K562 (cell line): ENCODE results near the gene SENP3. TPM values are rescaled to one million over a fixed set of nuclear protein-coding genes. Genes with fewer than 3 reads are reported as not detected.

ENCODE experiments used
- AFF4 ChIP-seq: sonication (generic); formaldehyde crosslinking; IDR thresholded peaks from 2 replicates; pipeline ENCODE4 v1.8.0; 2023; ENCODE audit warnings: mild to moderate bottlenecking, missing genetic modification reagents
- ARID4B ChIP-seq: sonication (generic); formaldehyde crosslinking; IDR thresholded peaks from 2 replicates; pipeline ENCODE4 v1.8.0; 2022; ENCODE audit warnings: mild to moderate bottlenecking, missing genetic modification reagents
- EGR1 ChIP-seq: fragments of 450-650 bp; conservative IDR thresholded peaks from 2 replicates; pipeline ENCODE4 v1.6.1; 2017; ENCODE audit warnings: mild to moderate bottlenecking
- KDM1A ChIP-seq, 2 experiments: fragments of 450-650 bp; IDR thresholded peaks; 2 replicates each; pipeline ENCODE4 v1.6.1; 2016; ENCODE audit warnings: mild to moderate bottlenecking in 2 of 2
- KDM5B ChIP-seq: fragments of 200-600 bp; sonication (generic); IDR thresholded peaks from 2 replicates; pipeline ENCODE4 v1.6.1; 2012; ENCODE audit warnings: low read depth, mild to moderate bottlenecking, moderate library complexity, low read length, control low read depth, inconsistent platforms; ENCODE audit not compliant: insufficient replicate concordance
- PBX2 ChIP-seq, 2 experiments: IDR thresholded peaks in 1 of 2; conservative IDR thresholded peaks in 1 of 2; 2 replicates each; pipeline ENCODE4 v1.6.1; 2016; ENCODE audit warnings: low read depth in 2 of 2, mild to moderate bottlenecking in 1 of 2, missing compliant biosample characterization in 1 of 2, missing genetic modification characterization in 1 of 2, moderate library complexity in 1 of 2
- SLC30A9 ChIP-seq: fragments of 250-450 bp; sonication (Bioruptor Pico); IDR thresholded peaks from 2 replicates; pipeline ENCODE4 v1.8.0; 2022; ENCODE audit warnings: mild to moderate bottlenecking, moderate library complexity
- SMAD4 ChIP-seq: fragments of 250-450 bp; sonication (Bioruptor Pico); conservative IDR thresholded peaks from 2 replicates; pipeline ENCODE4 v1.8.0; 2021; ENCODE audit warnings: inconsistent platforms, mild to moderate bottlenecking, moderate library complexity
- SP1 ChIP-seq: sonication (generic); formaldehyde crosslinking; IDR thresholded peaks from 2 replicates; pipeline ENCODE4 v1.8.1; 2022; ENCODE audit warnings: mild to moderate bottlenecking, missing genetic modification reagents
- TAF7 ChIP-seq: fragments of 450-650 bp; IDR thresholded peaks from 2 replicates; pipeline ENCODE4 v1.6.1; 2016; ENCODE audit warnings: missing genetic modification characterization, missing compliant biosample characterization
- ZNF431 ChIP-seq: sonication (generic); formaldehyde crosslinking; IDR thresholded peaks from 2 replicates; pipeline ENCODE4 v1.8.0; 2022; ENCODE audit warnings: mild to moderate bottlenecking, missing genetic modification reagents
- ZNF639 ChIP-seq, 2 experiments: fragments of 200-800 bp in 1 of 2; sonication (Bioruptor generic) in 1 of 2; sonication (generic) in 1 of 2; formaldehyde crosslinking in 1 of 2; IDR thresholded peaks in 1 of 2; conservative IDR thresholded peaks in 1 of 2; 2 replicates each; pipeline versions ENCODE4 v1.5.0 to v1.6.1; 2016 to 2020; ENCODE audit warnings: missing compliant biosample characterization in 1 of 2, missing genetic modification characterization in 1 of 2, missing genetic modification reagents in 1 of 2
- polyA plus RNA-seq, 8 experiments: library from polyadenylated mRNA; depleted of rRNA in 4 of 8; stranded (reverse) in 5 of 8; unstranded in 3 of 8; fragments of >200 nt; fragmentation: Nextera tagmentation in 2 of 8; fragmentation: Illumina TruSeq in 1 of 8; extraction: Ambion mirVana in 2 of 8; extraction: Trizol in 1 of 8; gene quantifications; 2 replicates each; pipeline versions ENCODE4 v1.2.1 to v1.2.3, GENCODE V29; 2011 to 2014; ENCODE audit warnings: inconsistent platforms in 1 of 8, missing spikeins in 1 of 8
- total RNA-seq, 7 experiments: library from RNA; depleted of rRNA in 6 of 7; stranded (reverse); fragments of >200 nt in 6 of 7; fragmentation: Illumina TruSeq in 2 of 7; extraction: Trizol in 2 of 7; gene quantifications; 2 replicates each; pipeline versions ENCODE4 v1.2.1 to v1.2.3, GENCODE V29; 2011 to 2021; ENCODE audit warnings: low replicate concordance in 1 of 7

SENP3 gene
- total and polyA plus RNA-seq, 9 of the 15 experiments (the other 6 are each of a cell fraction or from before 2014, with no cell fraction given), result 0.63 to 102 (median 78.8) TPM

- TF ChIP-seq ZNF639 (CRISPR knock-in tag; conservative IDR thresholded peaks at IDR 0.05 in 1 of 2, IDR thresholded peaks at IDR 0.05 in 1 of 2) (peak in 1 of 2 experiments; percentile 87; a peak in 2 of 4 replicates), SMAD4 (CRISPR knock-in tag) (peak; percentile 40), KDM1A (IDR thresholded peaks at IDR 0.05) (peak in 1 of 2 experiments; percentile 38; a peak in 2 of 4 replicates), PBX2 (CRISPR knock-in tag; IDR thresholded peaks at IDR 0.05; ENCODE audit: low read depth) (no peak), PBX2 (tag; conservative IDR thresholded peaks at IDR 0.05; ENCODE audit: low read depth) (peak; percentile 43), EGR1 (peak; percentile 92), SLC30A9 (CRISPR knock-in tag) (no peak), SP1 (CRISPR knock-in tag) (peak; percentile 84), ARID4B (CRISPR knock-in tag) (peak; percentile 66; the same call in 1 of the 2 replicates), ZNF431 (peak; percentile 27; the same call in 1 of the 2 replicates), KDM5B (peak; percentile 74), TAF7 (tag) (peak; percentile 99), AFF4 (CRISPR knock-in tag) (peak; percentile 59; the same call in 1 of the 2 replicates)
Observed at GRCh38 chr17:7583253-7584109, 21.8 kb downstream of the SENP3 start, which contains the start of gene MPDU1 (continued).
